ENCODE data around the gene CCDC9B. TPM values are rescaled to one million over a fixed set of nuclear protein-coding genes. Genes with fewer than 3 reads are reported as not detected.

Gene CCDC9B
- total RNA-seq, 1 experiment from 2014 or later = 5.9 TPM

DNA sequence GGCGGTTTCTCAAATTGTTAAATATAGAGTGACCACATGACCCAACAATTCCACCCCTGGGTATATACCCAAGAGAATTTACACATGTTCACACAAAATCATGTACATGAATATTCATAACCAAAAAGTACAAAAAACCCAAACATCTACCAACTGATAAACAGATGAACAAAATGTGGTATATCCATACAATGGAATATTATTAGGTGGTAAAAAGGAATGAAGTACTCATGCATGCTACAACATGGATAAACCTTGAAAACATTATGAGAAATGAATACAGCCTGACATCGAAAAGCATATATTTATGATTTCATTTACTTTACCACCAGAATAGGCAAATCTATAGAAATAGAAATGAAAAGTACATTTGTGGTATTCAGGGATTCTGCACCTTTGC is 40.4 kb downstream of the CCDC9B start:
- no peak for DNase-seq (ENCODE audit: low spot score)
- in situ Hi-C loops (cut with HindIII; ENCODE audit: low sequenced_read_pairs) = no loop called here

DNA sequence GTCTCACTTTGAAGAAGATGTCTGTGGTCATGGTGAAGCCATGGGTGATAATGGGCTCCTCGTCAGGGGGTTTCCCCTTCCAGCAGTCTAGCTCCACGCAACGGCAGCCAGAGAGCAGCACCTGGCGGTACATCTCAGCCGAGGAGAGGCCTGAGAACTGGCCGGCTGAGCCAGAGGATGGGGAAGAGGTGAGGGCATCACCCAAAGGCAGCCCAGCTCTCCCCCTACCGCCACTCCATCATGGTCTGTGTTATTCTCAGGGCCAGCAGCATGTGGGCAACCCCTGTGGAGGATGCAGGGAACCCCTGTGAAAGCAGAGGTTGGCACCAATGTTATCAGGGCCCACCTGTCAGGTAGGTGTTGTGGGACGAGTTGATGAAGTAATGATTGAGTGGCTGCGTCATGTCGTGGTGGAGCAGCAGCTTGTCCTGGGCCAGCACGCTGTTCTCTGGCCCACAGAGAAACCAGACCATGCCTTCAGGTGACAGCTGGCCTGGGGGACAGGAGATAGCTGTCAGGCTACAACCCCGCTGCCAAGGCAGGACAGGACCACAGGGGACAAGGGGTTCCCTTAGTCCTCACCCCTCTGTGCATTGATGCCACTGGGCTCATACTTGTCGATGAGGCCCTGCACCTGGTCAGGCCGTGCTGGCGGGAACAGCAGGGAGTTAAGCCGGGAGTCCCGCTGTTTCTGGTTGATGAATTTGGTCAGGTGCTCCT is 42.4 kb downstream of the CCDC9B start:
- DNase-seq (ENCODE audit: low spot score) = no peak
- in situ Hi-C loops (cut with HindIII; ENCODE audit: low sequenced_read_pairs) = no loop called here

DNA sequence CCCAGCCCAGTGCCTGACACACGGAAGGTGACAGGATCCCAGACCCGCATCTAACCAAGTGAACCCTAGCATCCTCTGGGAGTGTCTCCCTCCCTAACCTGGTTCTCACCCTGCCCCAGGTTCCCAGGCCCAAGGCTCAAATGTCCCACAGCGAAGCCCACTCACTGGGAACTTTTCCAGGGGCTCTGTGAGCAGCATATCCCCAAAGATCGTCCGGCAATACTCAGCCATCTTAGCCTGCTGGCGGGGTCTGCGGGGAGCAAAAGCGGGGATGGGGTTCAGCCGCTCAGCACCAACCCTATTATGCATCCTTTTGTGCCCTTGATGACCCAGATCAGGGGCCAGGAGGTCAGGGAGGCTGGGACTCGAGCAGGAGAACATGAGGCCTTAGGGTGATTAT is 43.4 kb downstream of the CCDC9B start:
- in situ Hi-C loops (cut with HindIII; ENCODE audit: low sequenced_read_pairs) = no loop called here

DNA sequence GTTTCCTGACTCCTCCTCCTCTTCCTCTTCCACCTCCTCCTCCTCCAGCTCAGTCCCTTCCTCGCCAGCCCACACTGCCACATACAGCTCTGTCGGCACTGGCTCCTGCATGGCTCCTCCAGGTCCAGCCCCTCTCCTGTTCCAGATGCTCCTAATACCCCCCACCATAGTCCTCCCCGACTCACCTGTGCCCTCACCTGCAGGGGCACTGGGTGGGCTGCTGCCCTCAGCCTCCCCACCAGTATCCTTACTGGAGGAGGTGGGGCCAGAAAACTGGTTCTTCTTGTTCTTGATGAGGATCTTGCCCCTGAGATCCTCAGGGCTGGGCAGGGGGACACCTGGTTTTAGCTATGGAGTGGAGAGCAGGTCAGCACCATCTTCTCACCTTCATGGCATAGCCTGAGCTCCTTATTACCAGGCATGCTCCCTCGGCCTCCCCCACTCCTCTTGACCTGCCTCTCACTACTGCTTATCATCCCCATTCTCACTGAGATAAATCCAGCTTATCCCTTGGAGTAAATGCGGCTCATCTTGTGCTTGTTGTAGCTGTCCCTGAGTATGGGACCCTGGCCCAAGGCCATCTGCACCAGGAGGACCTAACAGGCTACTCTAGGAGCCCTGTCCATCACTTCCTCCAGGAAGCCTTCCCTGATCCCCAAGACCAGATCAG is 44.0 kb downstream of the CCDC9B start:
- in situ Hi-C loops (cut with HindIII; ENCODE audit: low sequenced_read_pairs) = no loop called here

More for the DNA sequence above, 43.4 kb downstream of the CCDC9B start:
- no peak for DNase-seq (ENCODE audit: low spot score)

DNA sequence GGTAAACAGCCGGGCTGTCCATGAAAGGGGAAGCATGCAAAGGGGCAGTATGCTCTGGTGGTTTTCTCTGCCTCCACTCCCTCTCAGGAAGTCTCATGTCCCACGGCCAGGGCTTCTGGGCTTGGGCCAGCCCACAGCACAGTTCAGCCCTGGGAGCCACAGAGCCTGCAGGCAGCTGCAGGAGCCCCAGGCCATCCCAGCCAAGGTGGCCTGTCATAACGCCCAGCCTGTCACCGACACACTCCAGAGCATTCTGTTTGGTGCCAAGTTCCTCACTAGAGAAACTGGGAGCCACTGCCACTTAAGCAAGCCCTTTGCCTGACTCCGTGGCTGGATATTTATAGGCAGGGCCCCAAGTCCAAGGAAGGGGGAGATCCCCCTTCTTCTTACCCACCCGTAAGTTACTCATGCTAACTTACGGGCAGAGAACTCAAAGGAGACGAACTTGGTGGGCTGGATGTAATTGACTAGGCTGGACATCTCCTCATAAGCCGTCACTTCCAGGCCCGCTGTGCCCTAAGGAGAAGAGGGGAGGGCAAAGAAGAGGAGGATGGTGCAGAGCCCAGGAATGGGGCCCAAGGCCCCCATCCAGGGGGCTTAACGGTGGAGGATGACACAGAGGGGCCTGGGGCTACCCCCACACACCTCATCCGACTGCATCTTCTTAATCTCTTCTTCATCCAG is 44.7 kb downstream of the CCDC9B start:
- in situ Hi-C loops (cut with HindIII; ENCODE audit: low sequenced_read_pairs) = no loop called here

More for the DNA sequence above, 44.0 kb downstream of the CCDC9B start:
- no peak for DNase-seq (ENCODE audit: low spot score)

DNA sequence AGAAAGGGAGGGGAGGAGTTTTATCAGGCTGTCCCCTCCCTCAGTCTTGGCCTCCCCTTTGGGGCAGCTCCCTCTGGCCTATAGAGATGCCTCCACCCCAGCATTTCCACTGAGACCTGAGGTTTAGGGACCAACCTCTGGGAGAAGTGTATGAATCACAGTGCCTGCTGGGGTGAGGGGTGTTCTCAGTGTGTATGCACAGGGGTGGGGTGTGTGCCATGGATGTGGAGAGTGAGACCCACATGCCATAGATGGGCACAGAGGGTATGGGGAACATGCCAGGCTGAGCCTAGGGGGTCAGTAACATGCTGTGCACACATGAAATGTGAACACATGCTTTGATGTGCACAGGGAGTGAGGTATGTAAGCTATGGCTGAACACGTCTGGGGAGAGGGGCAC is 45.4 kb downstream of the CCDC9B start:
- in situ Hi-C loops (cut with HindIII; ENCODE audit: low sequenced_read_pairs) = no loop called here
- no peak for DNase-seq (ENCODE audit: low spot score)

More for the DNA sequence above, 44.7 kb downstream of the CCDC9B start:
- DNase-seq (ENCODE audit: low spot score) = no peak

DNA sequence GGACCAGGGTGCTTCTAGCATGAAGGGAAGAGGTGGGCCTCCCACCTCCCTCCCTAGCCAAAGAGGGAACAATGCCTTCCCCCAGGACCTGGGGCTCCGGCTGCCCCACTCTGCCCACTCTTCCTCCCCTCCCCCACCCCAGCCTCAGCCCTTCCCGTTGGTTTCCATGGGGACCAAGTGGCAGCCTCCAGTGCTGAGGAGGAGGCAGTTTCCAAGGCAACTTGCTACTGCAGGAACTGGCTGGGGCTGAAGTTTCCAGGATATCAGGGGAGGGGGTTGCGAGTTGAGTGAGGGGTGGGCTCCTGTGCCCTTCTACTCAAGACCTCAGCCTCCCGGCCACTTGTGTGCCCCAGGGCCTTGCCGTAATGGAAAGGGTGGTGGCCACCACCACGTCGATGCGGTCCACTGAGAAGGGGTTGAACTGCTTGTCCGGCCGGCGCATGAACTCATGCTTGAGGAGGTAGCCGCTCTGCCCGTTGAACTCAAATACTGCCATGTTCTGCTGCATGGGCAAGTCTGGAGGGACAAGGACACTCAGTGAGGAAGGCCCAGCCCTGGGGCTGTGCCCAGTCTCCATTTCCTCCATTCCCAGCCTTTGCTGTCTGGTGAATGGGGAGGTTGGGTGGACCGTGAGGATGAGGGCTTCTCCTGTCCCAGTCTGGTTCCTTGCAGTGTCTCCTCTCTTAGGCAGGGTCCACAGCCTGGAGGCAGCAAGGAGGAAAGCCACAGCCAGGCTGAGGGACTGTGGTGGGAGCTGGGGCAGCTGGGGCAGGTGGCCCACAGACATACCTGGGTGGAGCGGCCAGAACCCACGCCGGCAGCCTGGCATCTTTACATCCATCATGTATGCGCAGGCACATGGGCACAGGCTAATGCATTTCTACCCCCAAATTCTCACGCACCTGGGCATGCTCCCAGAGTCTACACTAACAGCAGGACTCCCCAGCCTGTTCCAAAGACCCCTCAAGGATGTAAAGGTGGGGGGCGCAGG is 46.5 kb downstream of the CCDC9B start:
- DNase-seq (ENCODE audit: low spot score) = no peak
- in situ Hi-C loops (cut with HindIII; ENCODE audit: low sequenced_read_pairs) = no loop called here

DNA sequence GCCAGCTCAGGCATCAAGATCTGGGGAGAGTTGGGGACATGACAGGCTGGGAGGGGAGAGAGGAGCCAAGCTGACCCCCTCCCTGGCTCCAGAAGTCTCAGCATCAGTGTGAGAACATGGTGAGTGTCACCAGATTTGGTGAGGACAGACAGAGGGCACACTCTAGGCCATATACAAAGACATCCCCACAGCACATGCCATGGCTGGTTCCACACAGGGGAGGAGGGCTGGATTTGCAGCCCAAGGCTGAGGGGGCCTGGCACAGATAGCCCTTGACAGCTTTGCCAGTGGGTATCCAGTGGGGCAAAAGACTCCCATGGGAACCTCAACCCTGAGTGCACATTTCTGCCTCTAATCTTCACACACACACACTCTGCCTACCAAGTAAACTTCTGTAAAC is 47.7 kb downstream of the CCDC9B start:
- in situ Hi-C loops (cut with HindIII; ENCODE audit: low sequenced_read_pairs) = no loop called here
- no peak for DNase-seq (ENCODE audit: low spot score)

DNA sequence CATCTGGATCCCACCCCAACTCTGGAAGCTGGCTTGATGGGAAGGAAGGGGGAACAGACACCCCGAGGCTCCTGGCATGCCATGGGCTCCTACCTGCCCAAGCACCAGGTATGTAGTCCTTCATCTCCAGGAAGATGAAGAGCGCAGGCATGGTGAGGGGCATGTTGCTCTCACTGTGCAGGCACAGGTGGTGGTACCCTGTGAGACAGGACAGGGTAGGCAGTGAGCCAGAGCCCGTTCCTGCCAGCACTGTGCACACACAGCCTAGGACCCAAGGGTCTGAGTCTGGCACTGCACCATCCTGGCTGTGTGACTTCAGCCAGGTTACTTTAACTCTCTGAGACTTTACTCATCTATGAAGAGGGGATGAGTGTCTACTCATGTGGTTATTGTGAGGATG is 48.5 kb downstream of the CCDC9B start:
- DNase-seq (ENCODE audit: low spot score) = no peak
- in situ Hi-C loops (cut with HindIII; ENCODE audit: low sequenced_read_pairs) = no loop called here

DNA sequence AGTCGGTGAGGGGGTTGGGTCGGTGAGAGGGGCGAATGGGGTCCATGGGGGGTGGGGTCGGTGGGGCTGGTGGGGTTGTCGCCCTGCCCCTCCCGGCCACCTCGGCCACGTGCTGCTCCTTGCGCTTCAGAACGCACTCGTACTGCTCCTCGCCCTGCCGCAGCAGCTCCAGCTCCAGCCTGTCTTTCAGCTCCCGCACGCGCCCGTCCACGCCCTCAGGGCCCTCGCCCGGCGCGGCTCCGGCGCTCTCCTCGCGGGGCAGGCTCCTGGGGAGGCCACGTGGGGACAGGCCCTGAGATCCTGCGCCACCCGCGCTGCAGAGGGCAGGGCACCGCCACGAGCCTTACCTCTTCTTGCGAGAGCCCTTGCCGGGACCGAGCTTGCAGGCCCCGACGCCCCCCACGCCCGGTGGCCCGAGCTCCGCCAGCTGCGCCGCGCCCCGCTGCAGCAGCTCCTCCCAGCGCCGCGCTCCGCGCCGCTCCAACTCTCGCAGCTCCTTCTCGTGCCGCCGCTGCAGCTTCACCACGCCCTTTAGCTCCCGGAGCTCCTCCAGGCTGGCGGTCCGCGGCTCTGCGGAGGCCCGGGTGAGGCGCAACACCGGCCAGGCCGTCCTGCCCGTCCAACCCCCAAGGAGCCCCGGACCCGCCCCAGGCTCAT is 49.7 kb downstream of the CCDC9B start:
- DNase-seq (ENCODE audit: low spot score) = no peak
- in situ Hi-C loops (cut with HindIII; ENCODE audit: low sequenced_read_pairs) = no loop called here

DNA sequence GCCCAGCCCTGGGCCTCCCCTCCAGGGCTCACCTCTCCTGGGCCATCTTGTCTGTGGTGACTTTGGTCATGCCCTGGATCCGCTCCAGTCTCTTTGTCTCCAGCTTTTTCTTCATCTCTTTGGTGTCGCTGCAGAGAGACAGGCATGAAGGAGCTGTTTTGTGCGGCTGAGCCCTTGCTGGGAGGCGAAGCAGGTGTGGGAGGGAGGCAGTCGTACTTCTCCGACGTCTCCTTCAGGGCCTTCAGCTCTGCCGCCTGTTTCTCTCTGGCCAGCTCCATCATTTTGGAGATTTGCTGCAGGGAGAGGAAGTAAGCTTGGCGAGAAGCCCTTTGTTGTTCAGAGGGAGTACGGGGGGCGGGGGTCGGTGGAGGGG is 50.2 kb downstream of the CCDC9B start:
- in situ Hi-C loops (cut with HindIII; ENCODE audit: low sequenced_read_pairs) = no loop called here
- DNase-seq (ENCODE audit: low spot score) = no peak

DNA sequence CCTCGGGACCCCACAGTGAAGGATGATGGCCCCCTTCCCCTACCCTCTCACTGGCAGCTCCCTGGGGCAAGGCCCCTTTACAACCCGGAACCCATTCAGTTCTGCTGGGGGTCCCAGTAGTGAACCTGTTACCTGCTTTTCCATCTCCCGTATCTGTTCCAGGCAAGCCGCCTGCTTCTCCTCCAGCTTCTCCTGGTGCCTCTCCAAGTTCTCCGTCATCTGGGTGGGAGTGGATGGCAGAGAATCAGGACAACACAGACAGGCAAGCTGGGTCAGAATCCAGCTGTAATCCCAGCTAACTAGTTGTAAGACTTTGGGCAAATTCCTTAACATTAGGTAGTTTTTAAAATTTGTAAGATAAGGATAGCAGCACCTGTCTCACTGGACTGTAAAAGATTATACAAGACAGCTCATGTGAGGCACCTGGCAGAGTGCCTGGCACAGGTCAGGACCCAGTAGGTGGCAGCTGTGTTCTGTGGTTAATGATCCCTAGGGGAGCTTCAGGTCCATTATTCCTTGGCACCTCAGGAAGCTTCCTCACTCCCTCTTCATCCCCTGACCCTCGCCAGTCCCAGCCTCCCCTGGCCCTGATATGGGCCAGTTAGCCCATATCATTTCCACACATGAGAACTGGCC is 51.5 kb downstream of the CCDC9B start:
- in situ Hi-C loops (cut with HindIII; ENCODE audit: low sequenced_read_pairs) = no loop called here
- peak; percentile 56 for DNase-seq (ENCODE audit: low spot score)

DNA sequence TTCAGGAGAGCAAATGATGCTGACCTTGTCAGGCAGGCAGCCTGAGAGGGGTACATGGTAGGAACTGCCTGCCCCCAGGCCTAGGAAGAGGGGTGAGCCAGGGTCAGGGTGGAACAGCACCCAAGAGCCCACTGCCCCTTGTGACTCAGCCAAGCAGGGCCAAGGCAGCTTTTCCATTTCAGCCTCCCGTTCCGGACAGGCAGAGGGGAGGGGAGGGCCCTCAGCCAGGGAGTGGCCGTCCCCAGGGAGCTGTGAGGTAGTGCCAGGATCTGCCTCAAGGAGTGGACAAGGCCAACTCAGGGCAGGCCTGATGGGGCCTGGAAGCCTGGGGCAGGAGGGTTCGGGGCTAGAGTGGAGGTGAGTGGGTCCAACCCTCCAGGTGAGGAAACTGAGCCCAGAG is 52.8 kb downstream of the CCDC9B start:
- in situ Hi-C loops (cut with HindIII; ENCODE audit: low sequenced_read_pairs) = no loop called here
- no peak for DNase-seq (ENCODE audit: low spot score)

DNA sequence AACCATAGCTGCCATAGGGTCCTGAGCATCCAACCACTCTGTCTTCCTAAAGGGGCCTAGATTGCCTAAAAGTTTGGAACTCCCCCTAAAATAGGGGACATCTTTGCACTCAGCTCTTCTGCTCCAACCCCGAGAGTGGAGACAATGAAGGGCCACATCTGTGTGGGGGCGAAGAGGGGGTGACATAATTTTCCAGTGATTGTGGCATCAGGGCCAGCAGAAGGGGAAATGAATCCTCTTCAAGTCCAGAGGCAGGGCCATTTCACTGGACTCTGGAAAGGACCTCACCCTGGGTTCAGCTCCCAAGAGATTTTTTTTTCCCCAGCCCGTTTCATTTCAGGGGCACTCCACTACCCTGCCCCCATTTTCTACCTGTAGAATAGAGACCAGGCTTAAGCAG is 53.2 kb downstream of the CCDC9B start:
- DNase-seq (ENCODE audit: low spot score) = no peak
- in situ Hi-C loops (cut with HindIII; ENCODE audit: low sequenced_read_pairs) = no loop called here

DNA sequence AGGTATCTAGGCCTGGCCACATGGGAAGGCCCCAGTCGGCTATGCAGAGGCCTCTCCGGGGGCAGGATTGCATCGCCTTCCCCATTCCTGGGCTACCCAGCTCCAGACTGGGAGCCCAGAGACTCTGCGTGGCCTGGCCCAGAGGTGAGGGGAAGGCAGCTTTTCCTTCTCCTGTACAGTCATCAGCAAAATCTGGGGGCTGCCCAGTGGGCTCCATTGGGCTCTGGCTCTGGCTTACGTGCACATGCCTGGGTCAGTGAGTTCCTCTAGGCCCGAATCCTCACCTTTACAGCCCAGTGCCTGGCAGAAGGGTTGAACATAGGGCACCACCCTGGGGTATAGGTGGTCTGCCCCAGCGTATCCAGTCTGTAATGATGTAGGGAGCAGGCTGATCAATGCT is 53.9 kb downstream of the CCDC9B start:
- in situ Hi-C loops (cut with HindIII; ENCODE audit: low sequenced_read_pairs) = no loop called here

DNA sequence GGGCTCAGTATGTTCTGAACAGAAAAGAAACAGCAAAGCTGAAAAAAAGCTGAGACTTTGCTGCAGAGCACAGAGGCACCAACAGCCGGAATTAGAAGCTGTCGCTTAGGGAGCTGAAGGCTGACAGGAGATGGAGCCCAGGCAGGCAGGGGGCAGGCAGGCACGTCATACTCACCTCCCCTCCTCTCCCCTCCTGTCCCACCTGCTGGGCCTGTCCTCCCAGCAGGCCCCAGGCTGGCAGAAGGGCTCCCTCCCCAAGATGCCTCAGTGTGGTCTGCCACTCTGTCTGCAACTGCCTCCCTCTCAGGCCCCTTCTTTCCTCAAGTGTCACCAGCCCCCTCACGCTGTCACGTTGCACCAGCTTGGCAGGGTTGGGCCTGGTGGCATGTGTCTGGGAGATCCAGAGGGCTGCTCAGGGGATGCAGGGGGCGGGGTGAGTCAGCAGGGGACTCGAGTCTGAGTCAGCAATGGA is 54.6 kb downstream of the CCDC9B start:
- no peak for DNase-seq (ENCODE audit: low spot score)
- in situ Hi-C loops (cut with HindIII; ENCODE audit: low sequenced_read_pairs) = no loop called here

More for the DNA sequence above, 53.9 kb downstream of the CCDC9B start:
- DNase-seq (ENCODE audit: low spot score) = no peak

DNA sequence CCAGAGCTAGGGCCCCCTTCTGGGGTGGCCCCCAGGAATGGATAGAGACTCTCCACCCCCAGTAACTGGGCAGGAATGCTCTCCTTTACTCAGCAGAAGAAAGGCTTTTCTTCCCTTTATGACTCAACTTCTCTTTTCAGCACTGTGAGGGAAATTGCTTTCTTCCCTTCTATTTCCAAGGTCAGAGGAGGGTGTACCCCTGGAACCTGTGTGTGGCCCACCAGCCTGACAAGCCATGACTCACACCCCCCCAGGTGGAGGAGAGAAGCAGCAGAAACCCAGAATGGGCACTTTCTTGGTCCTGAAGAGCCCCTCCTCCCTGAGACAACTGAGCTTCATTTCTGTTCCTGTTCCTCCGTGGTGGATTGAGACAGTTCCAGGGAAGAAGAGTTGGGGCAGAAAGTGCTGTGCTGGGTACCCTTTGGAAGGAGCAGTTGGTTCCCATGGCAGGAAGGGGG is 55.2 kb downstream of the CCDC9B start:
- no peak for DNase-seq (ENCODE audit: low spot score)
- in situ Hi-C loops (cut with HindIII; ENCODE audit: low sequenced_read_pairs) = no loop called here

DNA sequence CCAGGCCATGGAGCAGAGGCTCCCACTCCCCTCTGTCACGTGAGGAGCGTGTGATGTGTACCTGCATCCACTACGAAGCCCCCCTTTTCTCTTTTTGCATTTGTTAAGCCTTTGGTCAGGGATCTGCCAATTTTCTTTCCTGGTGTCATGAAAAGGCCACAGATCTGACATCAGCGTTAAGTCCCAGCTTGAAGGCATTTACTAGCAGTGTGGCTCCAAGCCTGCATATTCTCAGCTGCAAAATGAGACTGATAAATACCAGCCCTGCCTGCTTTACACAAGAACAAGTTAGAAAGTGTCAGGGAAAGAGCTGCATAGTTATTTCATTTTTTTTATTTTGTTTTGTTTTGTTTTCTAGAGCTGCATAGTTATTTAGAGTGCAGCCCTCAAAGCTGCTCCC is 55.6 kb downstream of the CCDC9B start:
- in situ Hi-C loops (cut with HindIII; ENCODE audit: low sequenced_read_pairs) = no loop called here
- DNase-seq (ENCODE audit: low spot score) = no peak

All from G401 (cell line).